OCI-LY3 (cell line): ENCODE results near the gene FLII.

Source experiments
- H2AFZ ChIP-seq: fragments of 200-600, 300-600 bp; shearing (Covaris generic); 2 replicates; pipeline ENCODE4 v1.6.0; 2014; ENCODE audit warnings: antibody characterized with exemption, low read depth, low read length
- H3K27ac ChIP-seq: fragments of 200-600, 300-600 bp; sonication (generic); 2 replicates; pipeline ENCODE4 v1.5.1; 2014; ENCODE audit warnings: mild to moderate bottlenecking, low read length, moderate library complexity, mixed read lengths
- H3K27me3 ChIP-seq: fragments of 200-600, 300-600 bp; sonication (generic); 2 replicates; pipeline ENCODE4 v1.6.1; 2014; ENCODE audit warnings: low read depth, low read length, mixed read lengths
- H3K36me3 ChIP-seq: fragments of 200-600, 300-600 bp; sonication (generic); replicated peaks from 2 replicates; pipeline ENCODE3; 2014; ENCODE audit warnings: low read depth, low read length, mixed read lengths
- H3K4me1 ChIP-seq: fragments of 300-600, 200-600 bp; sonication (generic); 2 replicates; pipeline ENCODE4 v1.6.1; 2014; ENCODE audit warnings: low read length, mixed read lengths
- H3K4me2 ChIP-seq: fragments of 200-600, 300-600 bp; sonication (generic); 2 replicates; pipeline ENCODE4 v1.6.1; 2014; ENCODE audit warnings: low read length, mixed read lengths
- H3K4me3 ChIP-seq: fragments of 300-600, 200-600 bp; sonication (generic); 2 replicates; pipeline ENCODE4 v1.5.1; 2014; ENCODE audit warnings: antibody characterized with exemption, mild to moderate bottlenecking, low read length, moderate library complexity
- H3K79me2 ChIP-seq: fragments of 300-600, 200-600 bp; shearing (Covaris generic); 2 replicates; pipeline ENCODE4 v1.6.1; 2014; ENCODE audit warnings: mild to moderate bottlenecking, low read length, mixed read lengths
- H3K9ac ChIP-seq: fragments of 300-600, 200-600 bp; shearing (Covaris generic); 2 replicates; pipeline ENCODE4 v1.6.0; 2014; ENCODE audit warnings: mild to moderate bottlenecking, low read length, moderate library complexity
- H3K9me3 ChIP-seq: fragments of 200-600, 300-600 bp; shearing (Covaris generic); 2 replicates; pipeline ENCODE4 v1.6.1; 2014; ENCODE audit warnings: low read length, mixed read lengths; ENCODE audit not compliant: insufficient read depth
- H4K20me1 ChIP-seq: fragments of 200-600, 300-600 bp; sonication (generic); 2 replicates; pipeline ENCODE4 v1.6.1; 2016; ENCODE audit warnings: low read length, mixed read lengths; ENCODE audit not compliant: insufficient read depth
- CTCF ChIP-seq: fragments of 200-600, 300-600 bp; sonication (generic); IDR thresholded peaks from 2 replicates; pipeline ENCODE4 v1.5.1; 2014; ENCODE audit warnings: antibody characterized with exemption, low read length, low read depth
- EZH2phosphoT487 ChIP-seq: fragments of 200-600 bp; shearing (Covaris generic); IDR thresholded peaks from 2 replicates; pipeline ENCODE4 v1.6.1; 2018; ENCODE audit warnings: antibody characterized with exemption, mixed run types, low read depth

FLII gene

GRCh38 chr17:18252160-18252559, 6.4 kb downstream of the FLII start:
- no peak overlapping the region for H3K9ac ChIP-seq
- H3K79me2 ChIP-seq, result 0 out of 2 replicates have a peak, but pooled peaks cover under 1% of the 10 kb centered on the region
- H2AFZ ChIP-seq, result no peak overlapping the region
- H3K27ac ChIP-seq, result no peak overlapping the region
- H3K9me3 ChIP-seq, result no peaks in the 10 kb centered on the region
- H3K4me1 ChIP-seq, result peaks cover 2% of the 10 kb centered on the region; the same call in 1 of the 2 replicates
- no peaks in the 10 kb centered on the region for H3K27me3 ChIP-seq
- H3K36me3 ChIP-seq, result no peaks in the 10 kb centered on the region
- H3K4me3 ChIP-seq, result no peak overlapping the region
- no peak overlapping the region for H3K4me2 ChIP-seq
- TF ChIP-seq EZH2phosphoT487 (no peak), CTCF (no peak)
- no peaks in the 10 kb centered on the region for H4K20me1 ChIP-seq

- TF ChIP-seq CTCF, result no peak
- no peak for TF ChIP-seq EZH2phosphoT487
- H3K36me3 ChIP-seq, result no peaks in the 10 kb centered on the region
- no peak overlapping the region for H3K4me3 ChIP-seq
- H3K79me2 ChIP-seq, result no peaks in the 10 kb centered on the region
- no peaks in the 10 kb centered on the region for H3K27me3 ChIP-seq
- no peak overlapping the region for H2AFZ ChIP-seq
- no peak overlapping the region for H3K4me2 ChIP-seq
- H3K4me1 ChIP-seq, result no peaks in the 10 kb centered on the region
- H3K9ac ChIP-seq, result no peak overlapping the region
- H4K20me1 ChIP-seq, result no peaks in the 10 kb centered on the region
- H3K27ac ChIP-seq, result no peak overlapping the region
- no peaks in the 10 kb centered on the region for H3K9me3 ChIP-seq
Measured at GRCh38 chr17:18251204-18251603, 7.3 kb downstream of the FLII start.

GRCh38 chr17:18250708-18251107, 7.8 kb downstream of the FLII start:
- Histone ChIP-seq H3K4me2 (no peak overlapping the region), H3K9me3 (no peaks in the 10 kb centered on the region), H3K9ac (no peak overlapping the region), H3K36me3 (no peaks in the 10 kb centered on the region), H3K27me3 (no peaks in the 10 kb centered on the region), H2AFZ (no peak overlapping the region), H3K27ac (no peak overlapping the region), H3K4me3 (no peak overlapping the region), H4K20me1 (no peaks in the 10 kb centered on the region), H3K4me1 (no peaks in the 10 kb centered on the region), H3K79me2 (no peaks in the 10 kb centered on the region)
- TF ChIP-seq CTCF, result no peak
- TF ChIP-seq EZH2phosphoT487, result no peak

- TF ChIP-seq EZH2phosphoT487, result no peak
- no peak for TF ChIP-seq CTCF
- no peaks in the 10 kb centered on the region for H3K36me3 ChIP-seq
Measured at GRCh38 chr17:18250259-18250658, 8.3 kb downstream of the FLII start.

More at GRCh38 chr17:18250259-18250658, 8.3 kb downstream of the FLII start:
- Histone ChIP-seq H3K9me3 (no peaks in the 10 kb centered on the region), H3K4me2 (no peak overlapping the region), H4K20me1 (no peaks in the 10 kb centered on the region), H2AFZ (no peak overlapping the region), H3K4me1 (no peaks in the 10 kb centered on the region), H3K9ac (no peak overlapping the region), H3K27me3 (no peaks in the 10 kb centered on the region), H3K27ac (no peak overlapping the region), H3K4me3 (no peak overlapping the region), H3K79me2 (no peaks in the 10 kb centered on the region)
